Liver (tissue), 9 donors: ENCODE results near the gene INPP4B. TPM values are rescaled to one million over a fixed set of nuclear protein-coding genes. Genes with fewer than 3 reads are reported as not detected.

Experiments used
- DNase-seq: peaks from one replicate; pipeline ENCODE4 v3.0.0-alpha.2; 2017; ENCODE audit warnings: low spot score
- H3K27ac ChIP-seq, 2 donors: one replicate each; pipeline ENCODE4 v1.7.0; 2013; ENCODE audit warnings: inconsistent platforms in 2 of 2, low read length in 2 of 2, control low read depth in 1 of 2, low read depth in 1 of 2, mild to moderate bottlenecking in 1 of 2
- H3K27me3 ChIP-seq, 4 donors: one replicate each; pipeline versions ENCODE4 v1.6.1 to v1.7.0; 2013; ENCODE audit warnings: low read length in 3 of 4, inconsistent platforms in 1 of 4, mild to moderate bottlenecking in 1 of 4, moderate library complexity in 1 of 4; ENCODE audit not compliant: control insufficient read depth in 4 of 4, insufficient read depth in 4 of 4
- H3K36me3 ChIP-seq, 4 donors: one replicate each; pipeline versions ENCODE4 v1.6.1 to v1.7.0; 2013; ENCODE audit warnings: low read length in 3 of 4, mild to moderate bottlenecking in 3 of 4, low read depth in 1 of 4, moderate library complexity in 1 of 4; ENCODE audit not compliant: control insufficient read depth in 4 of 4, insufficient read depth in 3 of 4
- H3K4me1 ChIP-seq, 4 donors: one replicate each; pipeline versions ENCODE4 v1.6.1 to v1.7.0; 2013; ENCODE audit warnings: low read length in 3 of 4, mild to moderate bottlenecking in 3 of 4, moderate library complexity in 1 of 4; ENCODE audit not compliant: control insufficient read depth in 4 of 4, insufficient read depth in 4 of 4
- H3K4me3 ChIP-seq, 3 donors: one replicate each; pipeline versions ENCODE4 v1.6.1 to v1.7.0; 2013; ENCODE audit warnings: low read length in 3 of 3, control low read depth in 1 of 3, low read depth in 1 of 3, mild to moderate bottlenecking in 1 of 3
- H3K9ac ChIP-seq, 2 donors: one replicate each; pipeline ENCODE4 v1.7.0; 2013; ENCODE audit warnings: low read length in 2 of 2, mild to moderate bottlenecking in 2 of 2, moderate library complexity in 2 of 2, control low read depth in 1 of 2, low read depth in 1 of 2
- H3K9me3 ChIP-seq, 4 donors: one replicate each; pipeline versions ENCODE4 v1.6.1 to v1.7.0; 2013; ENCODE audit warnings: low read length in 3 of 4; ENCODE audit not compliant: control insufficient read depth in 4 of 4
- CTCF ChIP-seq: fragments of 150-350 bp; IDR thresholded peaks from 2 replicates; pipeline ENCODE4 v1.5.1; 2017; ENCODE audit warnings: improper control_type of control experiment, low read depth, low read length; ENCODE audit not compliant: missing input control
- EGR1 ChIP-seq, 2 donors: IDR thresholded peaks; 2 replicates each; pipeline ENCODE4 v1.6.1; 2016 to 2018; ENCODE audit warnings: antibody characterized with exemption in 2 of 2, low read depth in 2 of 2
- FOXA1 ChIP-seq: IDR thresholded peaks from 2 replicates; pipeline ENCODE4 v1.6.1; 2016; ENCODE audit warnings: antibody characterized with exemption
- FOXA2 ChIP-seq: IDR thresholded peaks from 2 replicates; pipeline ENCODE4 v1.6.1; 2016; ENCODE audit warnings: antibody characterized with exemption
- GABPA ChIP-seq, 2 donors: IDR thresholded peaks in 1 of 2; conservative IDR thresholded peaks in 1 of 2; 2 replicates each; pipeline ENCODE4 v1.6.1; 2016; ENCODE audit warnings: antibody characterized with exemption in 2 of 2, mild to moderate bottlenecking in 1 of 2, moderate library complexity in 1 of 2
- HNF4A ChIP-seq, 2 donors: conservative IDR thresholded peaks; 2 replicates each; pipeline ENCODE4 v1.6.1; 2016; ENCODE audit warnings: antibody characterized with exemption in 2 of 2, mild to moderate bottlenecking in 2 of 2
- HNF4G ChIP-seq: IDR thresholded peaks from 2 replicates; pipeline ENCODE4 v1.6.1; 2016; ENCODE audit warnings: antibody characterized with exemption
- JUND ChIP-seq, 2 donors: IDR thresholded peaks; 2 replicates each; pipeline ENCODE4 v1.6.1; 2016; ENCODE audit warnings: antibody characterized with exemption in 2 of 2
- NR2F2 ChIP-seq: IDR thresholded peaks from 2 replicates; pipeline ENCODE4 v1.6.1; 2016; ENCODE audit warnings: antibody characterized with exemption
- RAD21 ChIP-seq, 2 donors: IDR thresholded peaks; 2 replicates each; pipeline ENCODE4 v1.6.1; 2016; ENCODE audit warnings: antibody characterized with exemption in 2 of 2, mild to moderate bottlenecking in 2 of 2
- REST ChIP-seq: IDR thresholded peaks from 2 replicates; pipeline ENCODE4 v1.6.1; 2016; ENCODE audit warnings: antibody characterized with exemption, mild to moderate bottlenecking
- RXRA ChIP-seq, 2 donors: IDR thresholded peaks; 2 replicates each; pipeline ENCODE4 v1.6.1; 2017 to 2018; ENCODE audit warnings: antibody characterized with exemption in 2 of 2, mild to moderate bottlenecking in 1 of 2
- TAF1 ChIP-seq: conservative IDR thresholded peaks from 2 replicates; pipeline ENCODE4 v1.6.1; 2016; ENCODE audit warnings: antibody characterized with exemption, mild to moderate bottlenecking
- YY1 ChIP-seq: IDR thresholded peaks from 2 replicates; pipeline ENCODE4 v1.6.1; 2016; ENCODE audit warnings: antibody characterized with exemption, mild to moderate bottlenecking
- ZBTB33 ChIP-seq: IDR thresholded peaks from 2 replicates; pipeline ENCODE4 v1.6.1; 2016; ENCODE audit warnings: antibody characterized with exemption
- WGBS: extraction: QIAGEN DNeasy Blood & Tissue Kit; methylation state at CpG from one replicate; pipeline ENCODE4 v1.1.7; 2013; 5-methylcytosine and 5-hydroxymethylcytosine counted together
- polyA plus RNA-seq, 2 donors: library from polyadenylated mRNA; stranded (reverse) in 1 of 2; unstranded in 1 of 2; fragments of 200-250 nt in 1 of 2; fragments of >200 nt in 1 of 2; fragmentation: Nextera tagmentation in 1 of 2; extraction: Ambion mirVana in 1 of 2; gene quantifications; one replicate each; pipeline versions ENCODE4 v1.2.1 to v1.2.3, GENCODE V29; 2013 to 2015
- total RNA-seq, 2 donors: library from RNA; depleted of rRNA; stranded (reverse); fragments of >200 nt; gene quantifications; one replicate each; pipeline ENCODE4 v1.2.3, GENCODE V29; 2014
- donor health status: healthy.
- donor health status: healthy.
- donor health status: healthy.
- donor health status: healthy.
- donor health status: healthy.

INPP4B gene
- total and polyA plus RNA-seq, 4 donors = 0.43 to 2.8 (median 1.6) TPM

- TF ChIP-seq CTCF = no peak
Observed at GRCh38 chr4:142021761-142022160, 824.3 kb downstream of the INPP4B start (continued).

GRCh38 chr4:142021181-142021580 is 824.9 kb downstream of the INPP4B start:
- no peak for TF ChIP-seq GABPA (IDR thresholded peaks at IDR 0.05 in 1 of 2, conservative IDR thresholded peaks at IDR 0.05 in 1 of 2)
- no peak for TF ChIP-seq JUND (IDR thresholded peaks at IDR 0.05)
- no peak for TF ChIP-seq RXRA (IDR thresholded peaks at IDR 0.05)
- no peak for TF ChIP-seq FOXA2
- TF ChIP-seq REST = no peak
- no peak for TF ChIP-seq HNF4G
- no peak for TF ChIP-seq NR2F2
- no peak for TF ChIP-seq CTCF
- no peak for TF ChIP-seq HNF4A (conservative IDR thresholded peaks at IDR 0.05)
- no peak for TF ChIP-seq YY1
- TF ChIP-seq FOXA1 = no peak
- TF ChIP-seq RAD21 (IDR thresholded peaks at IDR 0.05) = no peak
- WGBS = 99% methylated on average over 1 of the region's 1 CpG
- H3K27ac ChIP-seq = no peak overlapping the region
- no peaks in the 10 kb centered on the region for H3K36me3 ChIP-seq
- H3K27me3 ChIP-seq = peaks cover 0 to 2% (median 0%) of the 10 kb centered on the region in 4 donors
- no peaks in the 10 kb centered on the region for H3K9me3 ChIP-seq
- H3K9ac ChIP-seq = no peak overlapping the region
- H3K4me3 ChIP-seq = no peak overlapping the region
- no peaks in the 10 kb centered on the region for H3K4me1 ChIP-seq
- DNase-seq = no peak

- Histone ChIP-seq H3K27ac (no peak overlapping the region), H3K4me3 (no peak overlapping the region), H3K9me3 (no peaks in the 10 kb centered on the region), H3K9ac (no peak overlapping the region), H3K27me3 (peaks cover 0 to 2% (median 0%) of the 10 kb centered on the region in 4 donors), H3K4me1 (no peaks in the 10 kb centered on the region), H3K36me3 (no peaks in the 10 kb centered on the region)
- no peak for DNase-seq
- TF ChIP-seq GABPA (IDR thresholded peaks at IDR 0.05 in 1 of 2, conservative IDR thresholded peaks at IDR 0.05 in 1 of 2) (no peak), FOXA2 (no peak), HNF4A (conservative IDR thresholded peaks at IDR 0.05) (no peak), TAF1 (no peak), RAD21 (IDR thresholded peaks at IDR 0.05) (no peak), RXRA (IDR thresholded peaks at IDR 0.05) (no peak), CTCF (no peak), EGR1 (IDR thresholded peaks at IDR 0.05; ENCODE audit: low read depth in 2 of 2) (no peak), JUND (IDR thresholded peaks at IDR 0.05) (no peak), ZBTB33 (no peak)
Observed at GRCh38 chr4:142016031-142016430, 830.1 kb downstream of the INPP4B start.
